Left ventricle myocardium inferior (tissue), 1 donor: Measurements from ENCODE around the gene ZNF878. TPM values are rescaled to one million over a fixed set of nuclear protein-coding genes. Genes with fewer than 3 reads are reported as not detected.

Experiments used
- DNase-seq: peaks from one replicate; pipeline ENCODE4 v3.0.0-alpha.2; 2020
- H3K27ac ChIP-seq: fragments of 200-600 bp; replicated peaks from 2 replicates; pipeline ENCODE4 v1.8.0; 2021
- H3K27me3 ChIP-seq: fragments of 200-600 bp; 2 replicates; pipeline ENCODE4 v1.8.0; 2021; ENCODE audit warnings: low read depth
- H3K36me3 ChIP-seq: fragments of 200-600 bp; 2 replicates; pipeline ENCODE4 v1.8.0; 2021
- H3K4me1 ChIP-seq: fragments of 200-600 bp; 2 replicates; pipeline ENCODE4 v1.8.0; 2021
- H3K4me3 ChIP-seq: fragments of 200-600 bp; 2 replicates; pipeline ENCODE4 v1.8.0; 2021; ENCODE audit warnings: mild to moderate bottlenecking, moderate library complexity
- H3K9me3 ChIP-seq: fragments of 200-600 bp; replicated peaks from 2 replicates; pipeline ENCODE4 v1.8.0; 2021
- intact Hi-C: fragments of 100-400 bp; cut with micrococcal nuclease; formaldehyde crosslinking; loops from one replicate; pipeline ENCODE4 v1.11.0; 2022
- total RNA-seq: library from RNA; stranded (reverse); fragmentation: NEBNext Ultra II Directional; extraction: Animal tissue kit (Norgen Biotek cat#: 25700); gene quantifications from one replicate; pipeline ENCODE4 v1.2.1, GENCODE V29; 2021
- TF ChIP-seq, protein P1 (sequence below): fragments of 200-600 bp; IDR thresholded peaks from 2 replicates; pipeline ENCODE4 v1.8.0; 2021; ENCODE audit warnings: antibody characterized with exemption, mild to moderate bottlenecking, borderline replicate concordance
- donor health status: DM: no; HTN: yes; CAD: no; lungs with severe emphysema.

Gene ZNF878
- total RNA-seq, 1 donor from 2014 or later = 0.16 TPM

DNA sequence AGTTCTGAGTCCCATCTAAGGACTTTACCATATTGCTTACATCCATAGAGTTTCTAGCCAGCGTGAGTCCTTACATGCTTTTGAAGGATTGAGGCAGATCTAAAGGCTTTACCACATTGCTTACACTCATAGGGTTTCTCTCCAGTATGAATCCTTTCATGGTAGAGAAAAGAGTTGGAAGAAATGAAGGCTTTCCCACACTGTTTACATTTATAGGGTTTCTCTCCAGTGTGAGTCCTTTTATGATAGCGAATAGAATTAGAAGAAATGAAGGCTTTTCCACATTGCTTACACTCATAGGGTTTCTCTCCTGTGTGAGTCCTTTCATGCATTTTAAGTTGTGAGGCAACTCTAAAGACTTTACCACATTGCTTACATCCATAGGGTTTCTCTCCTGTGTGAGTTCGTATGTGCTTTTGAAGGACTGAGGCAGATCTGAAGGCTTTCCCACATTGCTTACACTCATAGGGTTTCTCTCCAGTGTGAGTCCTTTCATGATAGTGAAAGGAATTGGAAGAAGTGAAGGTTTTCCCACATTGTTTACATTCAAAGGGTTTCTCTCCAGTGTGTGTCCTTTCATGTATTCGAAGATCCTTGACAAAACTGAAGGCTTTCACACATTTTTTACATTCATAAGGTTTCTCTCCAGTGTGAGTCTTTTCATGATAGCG is 8.9 kb downstream of the ZNF878 start:
- Histone ChIP-seq H3K4me3 (no peak overlapping the region), H3K4me1 (no peaks in the 10 kb centered on the region), H3K27ac (no peak overlapping the region), H3K9me3 (peaks cover 41% of the 10 kb centered on the region), H3K36me3 (peaks cover 35% of the 10 kb centered on the region), H3K27me3 (no peaks in the 10 kb centered on the region)
- DNase-seq = no peak
- intact Hi-C loops = no loop called here
- TF ChIP-seq, protein P1, sequence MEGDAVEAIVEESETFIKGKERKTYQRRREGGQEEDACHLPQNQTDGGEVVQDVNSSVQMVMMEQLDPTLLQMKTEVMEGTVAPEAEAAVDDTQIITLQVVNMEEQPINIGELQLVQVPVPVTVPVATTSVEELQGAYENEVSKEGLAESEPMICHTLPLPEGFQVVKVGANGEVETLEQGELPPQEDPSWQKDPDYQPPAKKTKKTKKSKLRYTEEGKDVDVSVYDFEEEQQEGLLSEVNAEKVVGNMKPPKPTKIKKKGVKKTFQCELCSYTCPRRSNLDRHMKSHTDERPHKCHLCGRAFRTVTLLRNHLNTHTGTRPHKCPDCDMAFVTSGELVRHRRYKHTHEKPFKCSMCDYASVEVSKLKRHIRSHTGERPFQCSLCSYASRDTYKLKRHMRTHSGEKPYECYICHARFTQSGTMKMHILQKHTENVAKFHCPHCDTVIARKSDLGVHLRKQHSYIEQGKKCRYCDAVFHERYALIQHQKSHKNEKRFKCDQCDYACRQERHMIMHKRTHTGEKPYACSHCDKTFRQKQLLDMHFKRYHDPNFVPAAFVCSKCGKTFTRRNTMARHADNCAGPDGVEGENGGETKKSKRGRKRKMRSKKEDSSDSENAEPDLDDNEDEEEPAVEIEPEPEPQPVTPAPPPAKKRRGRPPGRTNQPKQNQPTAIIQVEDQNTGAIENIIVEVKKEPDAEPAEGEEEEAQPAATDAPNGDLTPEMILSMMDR = no peak

DNA sequence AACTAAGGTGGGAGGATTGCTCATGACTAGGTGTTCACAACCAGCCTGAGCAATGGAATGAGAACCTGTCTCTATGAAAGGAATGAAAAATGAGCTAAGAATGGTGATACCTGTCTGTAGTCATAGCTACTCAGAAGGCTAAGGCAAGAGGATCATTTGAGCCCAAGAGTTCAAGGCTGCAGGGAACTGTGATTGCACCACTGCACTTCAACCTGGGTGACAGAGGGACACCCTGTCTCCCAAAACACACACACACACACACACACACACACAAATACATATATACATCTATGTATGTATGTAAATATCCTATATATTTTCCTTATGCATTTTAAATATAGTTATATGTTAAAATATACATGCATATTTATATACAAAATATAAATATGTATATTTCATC is 9.9 kb downstream of the ZNF878 start:
- no peak overlapping the region for H3K4me3 ChIP-seq
- H3K4me1 ChIP-seq = no peaks in the 10 kb centered on the region
- intact Hi-C loops = no loop called here
- TF ChIP-seq, protein P1 = no peak
- no peaks in the 10 kb centered on the region for H3K27me3 ChIP-seq
- H3K9me3 ChIP-seq = peaks cover 41% of the 10 kb centered on the region
- no peak overlapping the region for H3K27ac ChIP-seq
- H3K36me3 ChIP-seq = peaks cover 35% of the 10 kb centered on the region
- no peak for DNase-seq

DNA sequence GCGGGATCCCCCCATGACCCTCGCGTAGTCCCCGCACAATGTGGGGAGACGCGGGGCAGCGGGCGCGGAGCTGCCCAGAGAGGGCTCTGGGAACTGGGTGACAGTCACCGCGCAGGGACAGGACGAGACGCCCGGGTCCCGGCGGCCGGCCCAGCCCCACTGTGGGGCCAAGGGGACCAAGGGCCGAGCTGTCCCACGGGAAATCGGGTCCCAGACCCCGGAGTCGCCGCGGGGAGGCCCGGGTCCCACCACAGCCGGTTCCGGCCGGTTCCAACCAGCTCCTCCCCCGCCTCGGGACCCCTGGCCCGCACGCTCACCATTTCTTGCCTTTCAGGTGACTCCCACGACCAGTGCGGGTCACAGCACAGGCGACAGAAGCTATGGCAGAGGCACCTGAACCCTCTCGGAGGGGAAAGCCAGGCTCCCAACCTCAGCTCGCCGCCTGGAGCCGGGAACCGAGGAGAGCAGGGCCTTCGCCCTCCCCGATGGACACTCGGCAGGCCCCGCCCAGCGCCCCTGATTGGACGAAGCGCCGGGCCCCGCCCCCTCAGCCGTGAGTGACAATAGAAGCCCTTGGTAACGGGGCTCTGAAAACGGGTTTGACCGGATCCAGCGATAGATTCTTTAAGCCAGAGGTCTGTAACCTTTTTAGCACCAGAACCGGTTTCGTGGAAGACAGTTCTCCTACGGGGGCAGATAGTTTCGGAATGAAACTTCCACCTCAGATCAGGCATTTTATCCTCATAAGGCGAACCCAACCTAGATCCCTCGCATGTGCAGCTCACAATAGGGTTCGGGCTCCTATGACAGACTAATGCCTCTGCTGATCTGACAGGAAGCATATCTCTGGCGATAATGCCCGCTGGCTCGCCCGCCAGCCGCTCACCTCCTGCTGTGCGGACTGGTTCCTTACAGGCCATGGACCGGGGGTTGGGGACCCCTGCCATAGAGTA is 17.3 kb downstream of the ZNF878 start, which contains the start of gene ZNF433:
TSS of gene ZNF433 (minus strand) at position 460 of the 953 bp plus-strand sequence. CDS start at position 320, 140 bp downstream.
- peak; percentile 96 for DNase-seq
- TF ChIP-seq, protein P1 = no peak
- peak within 1 kb of the TSS; percentile 86 for H3K27ac ChIP-seq
- peak within 1 kb of the TSS; percentile 78 for H3K4me3 ChIP-seq
- H3K36me3 ChIP-seq = no peaks in the 10 kb centered on the region
- intact Hi-C loops = no loop called here
- H3K4me1 ChIP-seq = peaks cover 23% of the 10 kb centered on the region
- no peaks in the 10 kb centered on the region for H3K27me3 ChIP-seq
- H3K9me3 ChIP-seq = no peaks in the 10 kb centered on the region

DNA sequence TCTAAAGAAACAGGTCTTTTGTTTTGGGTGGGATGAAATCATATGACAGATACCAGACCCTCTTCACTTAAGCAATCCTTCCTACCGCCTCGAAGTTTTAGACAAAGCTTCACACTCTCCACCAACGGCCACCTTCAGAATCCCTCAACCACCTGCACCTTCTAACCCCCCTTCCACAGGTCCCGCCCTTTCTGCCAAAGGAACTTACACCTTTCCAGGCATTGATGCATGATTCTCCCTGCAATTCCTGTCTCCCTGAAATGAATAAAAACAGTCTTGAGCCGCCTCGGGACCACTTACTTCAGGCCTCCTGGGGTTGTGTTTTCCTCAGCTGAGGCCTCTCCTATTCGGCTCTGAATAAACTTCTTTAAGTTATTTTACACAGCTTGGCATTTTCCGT is 18.1 kb downstream of the ZNF878 start:
- intact Hi-C loops = no loop called here
- no peaks in the 10 kb centered on the region for H3K27me3 ChIP-seq
- peak overlapping the region; percentile 78 for H3K4me3 ChIP-seq
- no peak for DNase-seq
- peak overlapping the region; percentile 86 for H3K27ac ChIP-seq
- peaks cover 2% of the 10 kb centered on the region for H3K36me3 ChIP-seq
- H3K9me3 ChIP-seq = no peaks in the 10 kb centered on the region
- TF ChIP-seq, protein P1 = no peak
- peaks cover 23% of the 10 kb centered on the region for H3K4me1 ChIP-seq

DNA sequence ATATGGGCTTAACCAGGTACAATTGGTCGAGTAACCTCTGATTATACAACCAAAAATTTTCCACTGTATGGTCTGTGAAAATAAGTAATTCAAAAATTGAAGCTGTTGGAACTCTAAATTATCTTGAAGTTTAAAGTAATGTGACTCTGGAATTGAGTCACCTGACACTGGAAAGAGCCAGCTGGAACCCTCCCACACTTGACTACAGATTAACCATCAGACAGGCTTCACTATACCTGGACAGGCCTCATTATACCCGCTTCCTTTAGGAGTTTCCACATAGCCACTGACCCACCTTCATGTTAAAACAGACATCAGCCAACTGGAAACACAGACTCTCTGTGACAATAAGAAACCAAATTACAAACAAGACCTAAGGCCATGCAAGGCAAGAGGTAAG is 18.6 kb downstream of the ZNF878 start:
- peaks cover 23% of the 10 kb centered on the region for H3K4me1 ChIP-seq
- H3K36me3 ChIP-seq = peaks cover 6% of the 10 kb centered on the region
- DNase-seq = no peak
- no peaks in the 10 kb centered on the region for H3K27me3 ChIP-seq
- no peaks in the 10 kb centered on the region for H3K9me3 ChIP-seq
- peak overlapping the region; percentile 78 for H3K4me3 ChIP-seq
- TF ChIP-seq, protein P1 = no peak
- intact Hi-C loops = no loop called here
- H3K27ac ChIP-seq = no peak overlapping the region
